Psoas muscle (tissue), 8 donors: ENCODE measurements around the gene CIC. TPM values are rescaled to one million over a fixed set of nuclear protein-coding genes. Genes with fewer than 3 reads are reported as not detected.

ENCODE experiments used
- ATAC-seq, 4 donors: fragments of 200-7000 bp; cut with Tn5 transposase; one replicate each; pipeline ENCODE4 v1.9.1; 2020; ENCODE audit warnings: moderate library complexity in 3 of 4, mild to moderate bottlenecking in 2 of 4
- DNase-seq, 2 donors: peaks; one replicate each; pipeline ENCODE4 v3.0.0-alpha.2; 2020
- H3K27ac ChIP-seq: fragments of 200-600 bp; one replicate; pipeline ENCODE4 v1.8.0; 2022
- H3K27me3 ChIP-seq, 3 donors: fragments of 200-600 bp in 1 of 3; one replicate each; pipeline versions ENCODE4 v1.6.1 to v1.8.0; 2013 to 2022; ENCODE audit warnings: low read length in 2 of 3, mild to moderate bottlenecking in 2 of 3, moderate library complexity in 1 of 3; ENCODE audit not compliant: insufficient read depth in 3 of 3
- H3K36me3 ChIP-seq, 2 donors: fragments of 200-600 bp in 1 of 2; one replicate each; pipeline versions ENCODE4 v1.6.1 to v1.8.0; 2013 to 2022; ENCODE audit warnings: low read depth in 1 of 2, mild to moderate bottlenecking in 1 of 2, moderate library complexity in 1 of 2; ENCODE audit not compliant: insufficient read depth in 1 of 2
- H3K4me1 ChIP-seq: fragments of 200-600 bp; one replicate; pipeline ENCODE4 v1.8.0; 2022
- H3K4me3 ChIP-seq: fragments of 200-600 bp; one replicate; pipeline ENCODE4 v1.8.0; 2022; ENCODE audit warnings: mild to moderate bottlenecking
- H3K9me3 ChIP-seq: fragments of 200-600 bp; one replicate; pipeline ENCODE4 v1.8.0; 2022
- CTCF ChIP-seq: fragments of 200-600 bp; IDR thresholded peaks from one replicate; pipeline ENCODE4 v1.8.0; 2022; ENCODE audit warnings: antibody characterized with exemption
- WGBS, 3 donors: extraction: QIAGEN DNeasy Blood & Tissue Kit; methylation state at CpG; one replicate each; pipeline versions ENCODE4 v1.1.6 to v1.1.7; 2013; 5-methylcytosine and 5-hydroxymethylcytosine counted together
- intact Hi-C, 2 donors: fragments of 100-400 bp; cut with DNase I; formaldehyde crosslinking; loops; one replicate each; pipeline versions ENCODE4 v1.11.0 to v1.14.2; 2022
- polyA plus RNA-seq, 3 donors: library from polyadenylated mRNA; stranded (reverse); fragments of 200-250 nt; gene quantifications; one replicate each; pipeline ENCODE4 v1.2.3, GENCODE V29; 2013
- total RNA-seq, 4 donors: library from RNA; stranded (reverse); fragmentation: NEBNext Ultra II Directional in 2 of 4; extraction: Animal tissue kit (Norgen Biotek cat#: 25700) in 2 of 4; gene quantifications; one replicate each; pipeline versions ENCODE4 v1.2.1 to v1.2.4, GENCODE V29; 2021 to 2023
- donor health status: healthy with polysubstance abuse.
- donor health status: DM: no; HTN: no; CAD: no; lungs with moderate emphysema.
- donor health status: Bipolar disorder and iron deficiency.
- donor health status: healthy.
- donor health status: DM: yes; HTN: yes; CAD: no.
- donor health status: DM: no; HTN: no; CAD: no.
- donor health status: DM: no; HTN: no; CAD: no.
- donor health status: DM: yes; HTN: yes; CAD: no.

Gene CIC
- total and polyA plus RNA-seq, 7 donors: 17.1 to 55.0 (median 36.4) TPM

DNA sequence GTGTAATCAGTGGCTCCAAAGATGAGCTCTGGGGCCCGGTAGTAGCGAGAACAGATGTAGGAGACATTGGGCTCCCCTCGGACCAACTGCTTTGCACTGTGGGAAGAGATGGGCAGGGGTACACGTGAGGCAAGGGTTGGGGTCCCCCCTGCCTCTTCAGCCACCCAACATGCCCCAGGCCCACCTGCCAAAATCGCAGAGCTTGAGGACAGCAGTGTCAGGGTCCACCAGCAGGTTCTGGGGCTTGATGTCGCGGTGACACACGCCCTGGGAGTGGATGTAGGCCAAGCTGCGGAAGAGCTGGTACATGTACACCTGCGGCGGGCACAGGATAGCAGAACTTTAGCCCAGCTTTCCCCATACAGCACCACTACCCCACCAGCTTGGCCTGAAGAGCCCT, 34.7 kb upstream of the CIC start:
- no peaks in the 10 kb centered on the region for H3K27me3 ChIP-seq
- H3K4me3 ChIP-seq: no peak overlapping the region
- WGBS, 3 donors: 92 to 93% (median 93%) methylated on average over 11 of the region's 11 CpGs
- no peaks in the 10 kb centered on the region for H3K4me1 ChIP-seq
- H3K27ac ChIP-seq: no peak overlapping the region
- no peaks in the 10 kb centered on the region for H3K9me3 ChIP-seq
- no peak for TF ChIP-seq CTCF
- H3K36me3 ChIP-seq: peaks cover 8 to 97% of the 10 kb centered on the region in 2 donors
- ATAC-seq: no peak
- DNase-seq: no peak
- intact Hi-C loops: no loop called here

DNA sequence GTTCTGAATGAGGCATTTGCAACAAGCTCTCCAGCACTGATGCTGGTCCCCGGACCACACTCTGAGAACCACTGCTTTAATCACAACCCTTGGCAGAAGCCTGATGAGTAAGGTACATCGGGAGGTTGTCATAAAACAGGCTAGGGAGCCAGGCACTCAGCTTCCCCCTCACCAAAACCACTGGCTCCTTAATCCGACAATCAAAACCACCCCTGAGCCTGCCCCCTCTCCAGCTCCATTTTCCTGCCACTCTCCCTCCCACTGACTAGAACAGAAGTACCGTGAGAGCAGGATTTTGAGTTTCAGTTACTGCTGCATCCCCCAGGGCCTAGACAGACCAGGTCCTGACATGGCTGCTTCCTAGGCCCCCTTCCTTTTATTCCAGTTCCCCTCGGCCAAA, 33.9 kb upstream of the CIC start:
- H3K9me3 ChIP-seq: no peaks in the 10 kb centered on the region
- peaks cover 3% of the 10 kb centered on the region for H3K4me1 ChIP-seq
- no peak overlapping the region for H3K27ac ChIP-seq
- H3K36me3 ChIP-seq: peaks cover 8 to 97% of the 10 kb centered on the region in 2 donors
- intact Hi-C loops: no loop called here
- no peak for DNase-seq
- no peaks in the 10 kb centered on the region for H3K27me3 ChIP-seq
- no peak for ATAC-seq
- WGBS, 3 donors: 83 to 93% (median 89%) methylated on average over 5 of the region's 5 CpGs
- TF ChIP-seq CTCF: no peak
- no peak overlapping the region for H3K4me3 ChIP-seq

GRCh38 chr19:42239544-42240220, 29.4 kb upstream of the CIC start:
- intact Hi-C loops: no loop called here

DNA sequence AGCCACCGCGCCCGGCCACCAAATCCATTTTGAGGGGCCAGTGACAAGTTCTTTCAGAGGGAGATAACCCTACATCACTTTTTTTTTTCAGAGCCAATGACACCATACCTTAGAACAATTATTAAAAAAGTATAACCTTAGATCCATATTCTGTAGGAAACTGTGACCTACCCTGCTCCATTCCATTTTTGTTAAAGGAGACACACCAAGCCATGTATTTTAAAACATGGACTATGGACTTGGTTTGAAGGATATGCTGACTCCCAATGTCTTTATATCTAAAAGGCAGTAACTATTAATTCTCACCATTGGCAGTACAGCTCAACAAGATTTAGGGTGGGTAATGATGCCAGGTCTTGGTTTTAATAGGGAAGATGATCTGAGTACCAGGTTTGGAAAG, 27.8 kb upstream of the CIC start:
- intact Hi-C loops: no loop called here
- Histone ChIP-seq H3K27me3 (no peaks in the 10 kb centered on the region), H3K27ac (peak overlapping the region; percentile 93), H3K4me3 (peak overlapping the region; percentile 83), H3K36me3 (peaks cover 0 to 43% of the 10 kb centered on the region in 2 donors), H3K9me3 (no peaks in the 10 kb centered on the region), H3K4me1 (peaks cover 36% of the 10 kb centered on the region)
- no peak for TF ChIP-seq CTCF
- no peak for DNase-seq
- no peak for ATAC-seq
- 96 to 97% (median 97%) methylated on average over 3 of the region's 3 CpGs for WGBS, 3 donors

More at GRCh38 chr19:42239544-42240220, 29.4 kb upstream of the CIC start:
- no peak overlapping the region for H3K4me3 ChIP-seq
- DNase-seq (no peak), ATAC-seq (no peak)
- H3K27me3 ChIP-seq: no peaks in the 10 kb centered on the region
- TF ChIP-seq CTCF: no peak
- H3K4me1 ChIP-seq: peaks cover 23% of the 10 kb centered on the region
- H3K36me3 ChIP-seq: peaks cover 3 to 59% of the 10 kb centered on the region in 2 donors
- H3K9me3 ChIP-seq: no peaks in the 10 kb centered on the region
- no peak overlapping the region for H3K27ac ChIP-seq
- WGBS, 3 donors: 74 to 85% (median 80%) methylated on average over 10 of the region's 10 CpGs

DNA sequence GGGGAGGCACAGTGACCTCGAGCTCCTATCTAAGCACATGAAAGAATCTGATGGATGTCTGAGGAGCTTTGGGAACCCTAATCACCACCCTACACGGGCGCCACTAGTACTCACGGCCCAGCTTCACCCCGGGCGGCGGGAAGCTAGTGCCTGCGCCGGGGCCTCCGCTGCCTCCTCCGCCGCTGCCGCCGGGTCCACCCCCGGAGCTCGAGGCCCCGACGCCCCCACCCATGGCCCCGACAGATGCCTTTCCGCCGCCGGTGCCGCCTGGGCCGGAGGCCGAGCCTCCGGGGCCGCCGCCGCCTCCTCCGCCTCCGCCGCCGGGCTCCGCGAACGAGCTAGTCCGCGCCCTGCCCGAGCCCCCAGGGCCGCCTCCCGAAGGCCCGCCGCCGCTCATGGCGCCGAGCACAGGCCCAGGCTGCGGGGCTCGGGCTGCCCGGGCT, 27.0 kb upstream of the CIC start:
- intact Hi-C loops: no loop called here
- no peaks in the 10 kb centered on the region for H3K9me3 ChIP-seq
- peak overlapping the region; percentile 93 for H3K27ac ChIP-seq
- no peak for ATAC-seq
- DNase-seq: no peak
- H3K4me3 ChIP-seq: peak overlapping the region; percentile 83
- TF ChIP-seq CTCF: no peak
- WGBS, 3 donors: 0 to 1% (median 0%) methylated on average over 14 to 49 of the region's 49 CpGs
- peaks cover 39% of the 10 kb centered on the region for H3K4me1 ChIP-seq
- peaks cover 0 to 35% of the 10 kb centered on the region in 2 donors for H3K36me3 ChIP-seq
- H3K27me3 ChIP-seq: no peaks in the 10 kb centered on the region
